Germinal center (tissue), 1 donor: ENCODE data around the gene S1PR4.
A peak's percentile ranks its signal among the peaks of the same experiment; 100 is the strongest.
"Not testable (repeated sequence)": the region's sequence is repeated elsewhere in the genome, so short reads cannot be mapped to it uniquely, and the experiment has no call there.

Source experiments
- DNase-seq: peaks from one replicate; pipeline ENCODE4 v3.0.0; 2012; ENCODE audit warnings: mixed read lengths, low spot score

The S1PR4 gene

DNA sequence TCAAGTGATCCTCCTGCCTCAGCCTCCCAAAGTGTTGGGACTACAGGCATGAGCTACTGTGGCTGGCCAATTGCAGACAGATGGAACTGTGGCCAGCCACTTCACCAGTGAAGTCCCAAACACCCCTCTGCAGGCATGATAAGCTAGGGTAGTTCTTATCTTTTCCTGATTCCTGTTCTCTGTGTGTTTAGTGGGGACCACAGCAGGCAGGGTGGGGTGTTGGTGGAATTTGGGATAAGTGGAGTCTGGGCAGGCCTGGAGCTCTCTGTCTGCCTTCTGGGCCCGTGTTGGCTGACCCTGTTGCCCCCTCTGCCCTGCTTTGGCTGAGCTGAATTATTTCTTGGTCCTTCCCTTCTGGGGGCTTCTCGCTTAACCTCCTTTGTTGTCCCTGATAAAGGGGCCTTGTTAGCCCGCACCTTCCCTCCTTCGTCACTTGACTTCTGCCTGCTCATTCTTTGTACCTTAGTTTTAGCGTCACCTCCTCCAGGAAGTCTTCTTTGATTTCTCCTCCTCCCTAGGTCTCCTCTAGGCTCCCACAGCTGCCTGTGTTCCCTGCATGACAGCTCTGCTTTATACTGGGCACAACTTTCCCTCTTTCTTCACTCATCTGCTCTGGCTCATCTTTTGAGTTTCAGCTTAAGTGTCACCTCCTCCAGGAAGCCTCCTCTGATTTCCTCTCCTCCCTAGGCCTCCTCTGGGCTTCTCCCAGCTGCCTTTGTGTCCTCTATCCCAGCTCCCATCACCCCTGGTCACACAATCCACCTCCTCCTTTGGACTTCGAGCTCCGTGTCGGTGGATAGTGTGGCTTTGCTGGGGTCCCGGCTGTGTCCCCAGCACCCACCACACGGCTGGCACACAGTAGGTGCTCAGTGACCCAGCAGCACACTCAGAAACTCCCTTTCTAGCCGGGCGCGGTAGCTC lies 5.4 kb downstream of the S1PR4 start:
- no peak for DNase-seq

DNA sequence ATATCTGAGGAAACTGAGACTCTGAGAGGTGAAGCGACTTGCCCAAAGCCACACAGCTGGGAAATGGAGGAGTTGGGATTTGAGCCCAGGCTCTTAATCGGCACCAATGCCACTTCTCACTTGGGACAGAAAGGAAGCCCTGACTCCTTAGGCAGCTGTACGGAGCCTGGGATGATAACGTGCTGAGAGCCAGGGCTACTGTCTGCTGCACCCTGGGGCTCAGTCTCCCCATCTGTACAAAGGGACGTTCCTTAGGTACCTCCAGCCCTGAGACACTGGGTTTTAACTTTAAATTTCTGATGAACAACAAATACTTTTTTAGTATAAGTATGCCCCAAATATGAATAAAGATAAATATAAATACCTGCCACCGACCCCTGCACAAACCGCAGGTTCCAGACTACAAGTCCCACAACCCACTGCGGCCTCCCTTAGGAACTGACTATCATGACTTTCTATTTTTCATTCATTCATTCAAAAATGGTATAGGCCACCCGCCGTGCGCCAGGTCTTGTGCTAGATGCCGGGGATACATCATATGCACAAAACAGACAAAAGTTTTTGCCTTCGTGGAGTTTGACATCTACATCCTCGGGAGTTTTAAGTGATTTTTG lies 6.4 kb downstream of the S1PR4 start:
- no peak for DNase-seq

DNA sequence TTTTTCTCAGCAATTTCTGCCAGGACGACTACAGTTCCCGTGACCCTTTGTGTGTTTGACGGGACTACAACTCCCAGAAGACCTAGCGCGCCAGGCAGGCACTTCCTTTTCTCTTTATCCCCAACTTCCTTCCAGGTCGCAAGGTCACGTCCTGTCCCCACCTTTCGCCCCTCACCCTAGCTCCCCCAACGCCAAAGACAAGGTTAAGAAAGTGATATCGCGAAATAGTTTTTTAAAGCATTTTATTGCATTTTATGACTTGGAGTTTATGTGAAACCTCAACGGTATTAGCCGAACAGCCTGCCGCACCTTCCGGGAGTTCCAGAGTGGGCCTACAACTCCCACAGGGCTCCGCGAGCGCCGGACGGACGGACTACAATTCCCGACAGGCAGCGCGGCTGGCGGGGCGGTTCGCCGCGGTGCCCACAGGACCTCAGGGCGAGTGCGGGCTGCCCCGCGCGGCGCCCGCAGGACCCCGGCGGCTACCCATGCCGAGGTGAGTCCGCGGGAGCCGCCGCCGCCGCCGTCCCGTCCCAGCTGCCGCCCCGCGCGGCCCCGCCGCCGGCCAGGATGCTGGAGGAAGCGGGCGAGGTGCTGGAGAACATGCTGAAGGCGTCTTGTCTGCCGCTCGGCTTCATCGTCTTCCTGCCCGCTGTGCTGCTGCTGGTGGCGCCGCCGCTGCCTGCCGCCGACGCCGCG lies 7.0 kb downstream of the S1PR4 start, which contains the start of gene NCLN:
TSS of gene NCLN (plus strand) at position 470 of the 699 bp plus-strand sequence. CDS start at position 571, 101 bp downstream.
- DNase-seq: peak; percentile 84

DNA sequence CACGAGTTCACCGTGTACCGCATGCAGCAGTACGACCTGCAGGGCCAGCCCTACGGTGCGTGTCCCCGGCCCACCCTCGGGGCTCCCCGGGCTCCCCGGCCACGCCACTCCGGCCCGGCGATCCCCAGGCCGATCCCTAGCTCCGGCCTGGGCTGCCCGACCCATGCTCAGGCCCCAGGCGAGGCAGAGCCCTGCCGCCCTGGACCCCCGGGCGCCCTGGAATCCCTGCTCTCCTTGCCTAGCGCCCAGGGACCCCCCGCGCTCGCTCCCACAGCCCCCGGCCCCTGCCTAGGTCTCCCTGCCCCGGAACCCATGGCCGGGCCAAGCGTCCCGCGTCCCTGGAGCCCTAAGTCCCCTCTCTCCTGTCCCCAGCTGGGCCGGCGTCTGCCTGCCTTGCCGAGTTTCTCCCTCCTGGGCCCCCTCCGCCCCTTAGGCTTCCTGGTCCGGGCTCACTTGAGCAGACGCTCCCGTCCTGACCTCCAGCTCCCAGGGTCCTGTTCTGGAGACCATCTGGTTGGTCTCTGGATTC lies 7.7 kb downstream of the S1PR4 start:
- no peak for DNase-seq

DNA sequence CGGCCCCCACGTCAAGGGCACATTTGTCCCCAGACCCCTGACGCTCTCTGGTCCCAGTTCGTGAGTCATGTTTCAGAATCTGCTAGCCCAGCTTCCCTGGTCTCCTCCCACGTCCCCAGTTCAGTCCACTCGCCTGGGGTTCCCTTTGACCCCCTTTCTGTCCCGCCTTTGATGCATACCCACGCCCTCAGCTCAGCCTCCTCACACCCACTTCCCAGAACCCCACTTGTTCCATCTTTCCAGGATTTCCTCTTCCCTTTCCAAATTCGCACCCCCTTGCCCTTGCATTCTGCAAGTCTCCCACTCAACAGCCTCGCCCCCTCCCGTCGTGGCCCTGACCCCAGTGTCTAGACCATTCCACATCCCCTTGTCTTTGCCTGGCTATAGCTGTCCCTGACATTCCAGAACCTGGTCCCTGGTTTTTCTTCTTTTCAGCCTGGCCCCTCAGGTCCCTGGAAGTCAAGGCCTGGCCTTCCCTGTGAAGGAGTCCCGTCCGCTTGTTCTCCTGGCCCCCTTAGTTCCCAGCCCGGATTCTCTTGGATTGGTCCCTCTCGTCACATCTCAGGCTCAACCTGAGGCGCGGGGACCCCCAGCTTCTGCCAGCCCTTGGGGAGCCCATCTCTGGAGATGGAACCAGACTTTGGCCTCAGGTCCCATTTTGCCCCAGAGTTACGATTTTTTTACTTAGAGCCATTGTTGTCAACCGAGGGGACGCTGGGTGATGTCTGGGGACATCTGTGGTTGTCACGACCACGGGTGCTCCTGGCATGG lies 8.5 kb downstream of the S1PR4 start:
- DNase-seq: no peak

DNA sequence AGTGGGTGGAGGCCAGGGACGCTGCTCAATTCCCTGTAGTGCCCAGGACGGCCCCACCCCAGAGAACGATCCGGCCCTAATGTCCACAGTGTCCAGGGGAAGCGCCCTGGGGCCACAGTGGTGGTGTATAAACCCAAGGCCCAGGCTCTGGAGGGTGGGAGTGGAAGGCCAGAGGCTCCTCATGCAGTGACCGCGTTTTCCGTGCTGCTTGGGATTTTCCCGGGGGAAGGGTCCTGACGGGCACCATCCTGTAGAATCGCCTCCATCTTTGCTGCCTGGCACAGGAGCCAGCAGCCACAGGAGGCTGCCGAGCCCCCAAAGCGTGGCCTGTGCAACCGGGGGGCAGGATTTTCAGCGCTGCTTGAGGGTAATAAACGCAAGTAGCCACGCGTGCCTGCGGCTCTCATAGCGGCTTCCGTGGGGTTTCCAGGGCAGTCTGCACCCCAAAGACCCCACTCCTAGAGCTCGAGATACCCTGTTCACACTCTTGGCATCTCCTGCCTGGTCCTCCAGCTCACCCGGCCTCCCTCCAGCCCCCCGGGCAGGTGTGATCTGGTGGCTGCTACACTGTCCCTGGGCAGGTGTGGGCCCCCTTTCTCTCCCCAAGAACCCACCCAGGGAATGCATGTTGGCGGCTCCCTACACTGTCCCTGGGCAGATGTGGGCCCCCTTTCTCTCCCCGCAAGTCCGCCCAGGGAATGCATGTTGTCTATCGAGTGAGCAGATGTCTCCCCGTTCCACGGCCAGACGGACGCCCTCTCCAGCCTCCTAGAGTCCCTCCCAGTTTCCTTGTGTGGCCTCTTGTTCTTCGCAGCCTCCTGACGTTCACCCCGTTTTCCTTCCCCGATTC lies 9.3 kb downstream of the S1PR4 start:
- no peak for DNase-seq

DNA sequence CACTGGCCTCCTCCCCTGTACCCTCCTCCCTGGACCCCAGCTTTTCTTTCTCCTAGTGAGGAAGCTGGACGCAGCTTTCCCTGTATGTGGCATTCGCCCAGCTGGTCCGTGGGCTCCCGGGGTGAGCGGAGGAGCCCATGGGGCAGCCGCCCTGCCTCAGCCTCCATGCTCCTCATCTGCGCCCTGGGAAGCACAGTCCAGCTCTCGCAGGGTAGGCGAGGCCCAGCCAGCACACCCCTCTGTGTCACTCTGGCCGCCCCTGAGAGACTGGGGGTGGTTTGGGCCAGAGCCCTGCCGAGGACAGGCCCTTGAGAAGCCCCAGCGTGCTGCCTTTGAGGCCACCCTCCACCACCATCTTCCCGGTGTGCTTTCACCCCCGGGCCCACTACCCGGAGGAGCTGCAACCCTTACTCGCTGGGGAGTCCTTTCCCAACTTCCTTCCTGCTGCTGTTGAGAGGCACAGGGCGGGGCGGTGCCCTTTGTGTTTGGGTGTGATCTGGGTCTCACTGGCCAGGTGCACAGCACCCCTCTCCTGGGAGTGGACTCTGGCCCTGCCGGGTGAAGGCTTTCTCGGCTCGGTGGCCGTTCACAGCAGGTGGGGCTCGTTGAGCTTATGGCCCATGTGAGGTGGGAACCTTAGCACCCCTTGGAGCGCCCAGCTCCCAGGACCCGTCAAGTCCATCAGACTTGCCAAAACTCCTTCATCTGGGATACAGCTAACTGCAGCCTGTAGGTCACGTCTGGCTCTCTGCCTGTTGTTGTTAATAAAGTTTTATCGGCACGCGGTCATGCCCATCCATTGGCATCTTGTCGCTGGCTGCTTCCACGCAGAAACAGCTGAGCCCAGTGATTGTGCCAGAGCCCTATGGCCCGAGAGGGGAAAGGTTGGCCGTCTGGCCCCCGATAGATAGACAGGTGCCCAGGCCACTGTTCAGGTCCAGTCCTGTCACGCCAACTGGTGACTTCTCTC lies 10.3 kb downstream of the S1PR4 start:
- no peak for DNase-seq

DNA sequence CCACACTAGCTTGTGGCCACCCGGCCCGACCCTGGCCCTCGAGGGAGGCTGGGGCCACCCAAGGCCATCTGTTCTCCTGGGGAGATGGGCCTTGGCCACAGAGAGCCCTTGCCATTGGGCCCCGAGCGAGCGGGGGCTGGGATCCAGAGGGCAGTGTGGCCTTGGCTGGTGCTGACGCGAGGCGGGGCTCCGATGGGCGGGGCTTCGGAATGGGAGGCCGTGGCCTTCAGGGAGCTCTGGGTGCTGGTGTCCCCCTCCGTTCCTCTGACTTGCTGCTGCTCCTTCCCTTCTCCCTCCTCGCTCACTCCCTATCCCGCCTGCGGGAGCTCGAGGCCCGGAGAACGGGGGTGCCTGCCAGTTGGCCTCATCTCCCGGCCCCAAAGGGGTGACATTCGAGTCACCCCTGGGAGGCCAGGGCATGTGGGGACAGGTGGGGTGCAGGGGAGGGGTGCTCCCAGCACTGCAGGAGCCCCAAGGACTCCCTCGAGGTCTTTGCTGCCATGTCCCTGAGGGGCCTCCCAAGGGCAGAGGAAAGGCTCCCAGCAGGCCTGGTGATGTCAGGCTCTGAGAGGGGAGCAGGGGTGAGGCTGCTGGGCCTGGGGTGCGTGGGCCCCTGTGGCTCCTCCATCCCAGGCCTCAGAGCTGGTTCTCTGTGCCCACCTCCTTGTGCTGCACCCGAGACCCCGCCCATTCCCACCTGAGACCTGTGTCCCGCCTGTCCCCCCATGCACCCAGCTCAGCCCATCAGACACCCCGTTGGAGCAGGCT lies 11.3 kb downstream of the S1PR4 start:
- DNase-seq: no peak

DNA sequence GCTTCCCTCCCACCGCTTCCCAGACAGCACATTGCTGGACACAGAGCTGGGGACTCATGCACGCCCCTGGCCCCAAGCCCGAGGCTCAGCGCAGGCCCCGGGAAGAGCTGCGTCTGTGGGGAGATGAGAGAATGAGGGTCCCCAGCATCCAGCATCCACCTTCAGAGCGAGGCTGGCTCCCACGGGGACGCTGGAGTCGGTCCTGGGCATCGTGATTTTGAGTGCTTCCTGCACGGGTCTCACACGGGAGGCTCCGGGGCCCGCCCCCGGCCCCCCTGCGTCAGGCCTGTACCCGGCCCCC lies 11.9 kb downstream of the S1PR4 start:
- DNase-seq: no peak

DNA sequence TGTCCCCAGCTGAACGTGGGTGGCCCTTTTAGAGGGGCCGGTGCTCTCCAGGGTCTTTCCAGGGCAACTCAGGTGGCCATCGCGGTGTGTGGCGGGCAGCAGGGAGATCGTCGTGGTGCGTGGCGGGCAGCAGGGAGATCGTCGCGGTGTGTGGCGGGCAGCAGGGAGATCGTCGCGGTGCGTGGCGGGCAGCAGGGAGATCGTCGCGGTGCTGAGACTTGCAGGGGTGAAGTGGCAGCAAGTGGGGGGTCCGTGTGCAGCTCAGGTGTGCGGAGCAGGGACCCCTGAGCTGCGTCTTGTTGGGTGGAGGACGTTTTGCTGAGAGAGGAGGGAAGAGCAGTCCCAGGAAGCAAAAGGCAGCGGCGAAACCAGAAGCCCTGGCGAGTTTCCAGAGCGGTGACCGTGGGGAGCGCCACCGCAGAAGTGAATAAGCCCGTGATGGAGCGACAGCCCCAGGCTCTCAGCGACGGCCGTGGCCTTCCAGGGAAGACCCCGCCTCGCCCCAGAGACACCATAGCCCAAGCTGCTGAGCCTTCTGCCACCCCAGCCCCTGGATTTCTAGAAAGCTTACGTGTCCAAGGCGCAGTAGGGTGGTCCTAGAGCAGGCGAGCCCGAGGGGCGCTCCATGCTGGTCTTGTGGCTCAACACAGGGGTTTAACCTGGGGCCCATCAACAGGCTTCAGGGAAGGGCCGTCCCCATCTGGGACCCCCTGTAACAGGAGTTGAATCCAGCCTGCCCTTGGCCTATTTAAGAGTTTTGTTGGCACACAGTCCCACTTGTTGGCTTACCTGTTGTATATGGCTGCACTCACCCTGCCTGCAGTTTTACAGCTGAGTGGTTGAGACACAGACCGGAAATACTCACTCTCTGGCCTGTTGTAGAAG lies 12.6 kb downstream of the S1PR4 start:
- no peak for DNase-seq

DNA sequence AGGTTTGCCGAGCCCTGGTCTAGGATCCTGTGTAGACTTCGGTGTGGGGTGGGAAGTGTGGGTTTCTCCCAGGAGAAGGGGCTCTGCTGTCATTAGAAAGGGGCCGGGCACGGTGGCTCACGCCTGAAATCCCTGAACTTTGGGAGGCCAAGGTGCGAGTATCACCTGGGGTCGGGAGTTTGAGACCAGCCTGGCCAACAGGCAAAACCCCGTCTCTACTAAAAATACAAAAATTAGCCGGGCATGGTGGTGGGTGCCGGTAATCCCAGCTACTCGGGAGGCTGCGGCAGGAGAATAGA lies 13.2 kb downstream of the S1PR4 start:
- DNase-seq: not testable (repeated sequence)

DNA sequence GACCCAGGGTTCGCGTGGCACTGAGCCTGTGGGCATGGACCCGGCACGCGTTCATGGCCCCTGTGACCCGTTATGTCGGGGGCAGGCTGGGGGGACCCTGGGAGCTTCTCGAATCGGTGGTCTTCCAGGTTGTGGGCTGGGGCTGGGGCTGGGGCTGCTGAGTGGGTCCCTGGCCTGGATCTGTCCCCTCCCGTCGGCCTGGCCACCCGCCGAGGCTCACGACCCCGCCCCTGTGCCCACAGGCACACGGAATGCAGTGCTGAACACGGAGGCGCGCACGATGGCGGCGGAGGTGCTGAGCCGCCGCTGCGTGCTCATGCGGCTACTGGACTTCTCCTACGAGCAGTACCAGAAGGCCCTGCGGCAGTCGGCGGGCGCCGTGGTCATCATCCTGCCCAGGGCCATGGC lies 13.7 kb downstream of the S1PR4 start:
- no peak for DNase-seq

DNA sequence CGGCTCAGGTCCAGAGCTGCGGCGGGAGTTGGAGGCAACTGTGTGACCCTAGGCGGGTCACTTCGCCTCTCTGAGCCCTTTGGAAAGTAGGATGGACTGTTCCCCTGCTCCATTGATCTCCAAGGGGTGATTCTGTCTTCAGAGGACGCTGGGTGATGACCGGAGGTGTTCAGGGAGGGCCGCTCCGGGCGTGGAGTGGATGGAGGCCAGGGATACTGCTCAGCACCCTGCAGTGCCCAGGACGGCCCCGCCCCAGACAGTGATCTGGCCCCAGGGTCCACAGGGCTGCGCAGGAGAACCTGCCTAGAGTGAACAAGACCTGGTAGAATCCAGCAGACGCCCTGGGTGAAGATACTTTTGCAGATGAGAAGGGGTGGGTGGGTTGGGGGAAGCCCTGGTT lies 14.1 kb downstream of the S1PR4 start:
- no peak for DNase-seq

DNA sequence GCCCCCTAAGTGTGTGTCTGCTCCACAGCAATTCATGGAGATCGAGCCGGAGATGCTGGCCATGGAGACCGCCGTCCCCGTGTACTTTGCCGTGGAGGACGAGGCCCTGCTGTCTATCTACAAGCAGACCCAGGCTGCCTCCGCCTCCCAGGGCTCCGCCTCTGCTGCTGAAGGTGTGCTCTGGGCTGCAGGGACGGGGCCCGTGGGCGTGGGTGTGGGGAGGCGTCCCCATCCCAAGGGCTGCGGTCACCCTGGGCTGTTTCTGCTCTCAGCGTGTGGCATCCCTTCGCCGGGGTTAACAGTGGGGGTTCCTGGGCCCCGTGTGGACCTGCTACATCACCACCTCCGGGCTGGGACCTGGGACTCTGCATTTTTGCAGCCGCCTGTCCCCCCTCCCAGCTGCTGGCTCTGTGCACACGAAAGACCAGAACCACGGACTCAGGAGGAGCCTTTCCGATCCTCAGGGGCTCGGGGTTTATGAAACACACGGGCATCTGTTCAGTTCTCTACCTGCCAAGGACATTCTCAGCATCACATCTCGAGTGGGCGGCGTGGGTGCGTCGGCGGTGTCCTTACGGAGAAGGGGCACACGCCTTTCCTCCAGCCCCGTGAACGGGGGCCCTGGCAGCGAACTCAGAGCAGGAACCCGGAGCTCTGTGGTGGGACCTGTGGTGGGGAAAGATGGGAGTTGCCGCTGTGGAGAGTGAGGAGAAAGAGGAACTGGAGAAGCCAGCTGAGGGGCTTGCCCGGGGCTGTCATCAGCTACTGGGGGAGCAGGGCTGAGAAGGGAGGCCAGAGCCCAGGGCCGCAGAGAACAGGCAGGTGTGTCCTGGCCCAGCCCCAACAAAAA lies 14.9 kb downstream of the S1PR4 start:
- DNase-seq: no peak

DNA sequence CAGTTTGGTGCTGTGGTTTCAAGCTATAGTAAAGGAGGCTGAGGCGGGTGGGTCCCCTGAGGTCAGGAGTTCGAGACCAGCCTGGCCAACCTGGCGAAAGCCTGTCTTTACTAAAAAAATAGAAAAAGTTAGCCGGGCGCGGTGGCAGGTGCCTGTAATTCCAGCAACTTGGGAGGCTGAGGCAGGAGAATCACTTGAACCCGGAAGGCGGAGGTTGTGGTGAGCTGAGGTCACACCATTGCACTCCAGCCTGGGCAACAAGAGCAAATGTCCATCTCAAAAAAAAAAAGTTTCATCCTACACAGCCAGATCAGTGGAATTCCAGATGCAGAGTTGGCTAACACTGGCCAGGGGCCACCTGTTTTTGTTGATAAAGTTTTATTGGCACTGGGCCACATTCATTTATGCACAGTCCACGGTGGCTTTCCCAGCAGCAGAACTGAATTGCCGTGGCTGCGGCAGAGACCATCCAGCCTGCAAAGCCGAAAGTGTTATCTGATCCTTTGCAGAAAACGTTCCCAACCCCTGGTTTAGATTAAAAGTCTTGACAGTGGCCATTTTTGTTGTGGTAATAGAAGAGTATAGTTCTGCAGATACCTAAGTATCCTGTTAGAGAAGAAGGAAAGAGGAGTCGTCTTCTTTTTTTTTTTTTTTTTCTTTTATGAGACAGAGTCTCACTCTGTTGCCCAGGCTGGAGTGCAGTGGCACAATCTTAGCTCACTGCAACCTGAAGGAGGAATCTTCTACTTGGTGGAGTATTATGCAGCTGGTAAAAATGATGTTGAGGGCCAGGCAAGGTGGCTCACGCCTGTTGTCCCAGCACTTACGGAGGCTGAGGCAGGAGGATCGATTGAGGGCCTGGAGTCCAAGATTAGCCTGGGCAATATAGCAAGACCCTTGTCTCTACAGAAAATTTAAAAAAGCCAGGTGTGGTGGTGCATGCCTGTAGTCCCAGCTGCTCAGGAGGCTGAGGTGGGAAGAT lies 15.8 kb downstream of the S1PR4 start:
- no peak for DNase-seq
